ENCODE results near the gene KLRC4. TPM values are rescaled to one million over a fixed set of nuclear protein-coding genes. Genes with fewer than 3 reads are reported as not detected.
"Not testable (repeated sequence)": the region's sequence is repeated elsewhere in the genome, so short reads cannot be mapped to it uniquely, and the experiment has no call there.

KLRC4 gene
- total RNA-seq, 1 donor from 2014 or later = not detected

DNA sequence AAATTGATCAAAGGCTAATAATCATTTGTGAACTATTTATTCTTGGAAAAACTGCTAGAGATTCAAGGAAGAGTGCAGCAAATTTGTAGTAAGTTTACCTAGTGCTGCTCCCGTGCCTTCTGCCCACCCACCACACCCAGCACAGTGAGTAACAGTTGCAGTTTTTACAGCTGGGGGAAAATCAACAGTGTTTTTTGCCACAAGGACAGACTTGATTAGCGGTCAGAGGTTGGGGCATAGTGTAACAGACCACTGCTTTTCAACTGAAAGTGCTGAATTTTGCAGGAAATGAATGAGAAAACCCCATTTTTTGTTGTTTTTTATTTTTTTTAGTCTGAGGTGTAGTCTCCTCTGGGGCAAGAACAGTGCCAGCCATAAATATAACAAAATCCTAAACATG is 12.3 kb downstream of the KLRC4 start:
- no peak for DNase-seq

DNA sequence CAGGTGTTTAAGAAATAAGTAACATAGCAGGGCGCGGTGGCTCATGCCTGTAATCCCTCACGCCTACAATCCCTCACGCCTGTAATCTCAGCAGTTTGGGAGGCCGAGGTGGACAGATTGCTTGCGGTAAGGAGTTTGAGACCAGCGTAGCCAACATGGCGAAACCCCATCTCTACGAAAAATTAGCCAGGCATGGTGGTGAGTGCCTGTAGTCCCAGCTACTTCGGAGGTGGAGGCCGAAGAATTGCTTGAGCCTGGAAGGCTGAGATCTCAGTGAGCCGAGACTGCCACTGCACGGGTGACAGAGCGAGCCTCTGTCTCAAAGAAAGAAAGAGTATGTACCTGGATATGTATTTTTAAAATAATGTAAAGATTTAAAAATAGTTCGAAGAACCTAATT is 13.4 kb downstream of the KLRC4 start:
- not testable (repeated sequence) for DNase-seq

DNA sequence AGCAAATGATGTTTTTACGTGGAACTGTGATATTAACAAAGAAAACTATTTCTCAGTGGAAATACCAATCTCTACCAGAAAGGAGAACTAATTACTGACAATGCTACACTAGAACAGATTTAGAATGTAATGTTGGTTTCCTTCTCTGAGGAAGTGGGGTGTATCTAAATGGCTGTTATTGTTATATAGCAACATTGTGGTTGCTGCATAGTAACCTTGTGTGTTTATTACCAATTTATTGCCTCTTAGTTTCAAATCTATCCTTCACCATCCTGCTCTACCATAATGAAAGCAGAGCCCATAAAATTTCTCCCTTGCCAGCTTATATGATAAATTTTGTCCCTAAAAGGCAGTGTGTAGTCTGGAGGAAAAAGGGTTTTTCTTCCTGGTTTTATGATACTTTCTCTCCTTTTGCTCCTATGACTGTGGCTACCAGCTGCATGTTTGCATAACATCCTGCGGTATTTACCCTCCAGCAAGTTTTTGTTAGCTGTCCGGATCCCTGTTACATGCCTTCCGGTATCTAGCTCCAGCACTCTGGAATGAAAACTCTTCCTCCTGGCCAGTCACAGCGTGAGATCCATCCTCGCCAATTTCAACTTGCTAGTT is 14.1 kb downstream of the KLRC4 start:
- peak; percentile 22 for DNase-seq

DNA sequence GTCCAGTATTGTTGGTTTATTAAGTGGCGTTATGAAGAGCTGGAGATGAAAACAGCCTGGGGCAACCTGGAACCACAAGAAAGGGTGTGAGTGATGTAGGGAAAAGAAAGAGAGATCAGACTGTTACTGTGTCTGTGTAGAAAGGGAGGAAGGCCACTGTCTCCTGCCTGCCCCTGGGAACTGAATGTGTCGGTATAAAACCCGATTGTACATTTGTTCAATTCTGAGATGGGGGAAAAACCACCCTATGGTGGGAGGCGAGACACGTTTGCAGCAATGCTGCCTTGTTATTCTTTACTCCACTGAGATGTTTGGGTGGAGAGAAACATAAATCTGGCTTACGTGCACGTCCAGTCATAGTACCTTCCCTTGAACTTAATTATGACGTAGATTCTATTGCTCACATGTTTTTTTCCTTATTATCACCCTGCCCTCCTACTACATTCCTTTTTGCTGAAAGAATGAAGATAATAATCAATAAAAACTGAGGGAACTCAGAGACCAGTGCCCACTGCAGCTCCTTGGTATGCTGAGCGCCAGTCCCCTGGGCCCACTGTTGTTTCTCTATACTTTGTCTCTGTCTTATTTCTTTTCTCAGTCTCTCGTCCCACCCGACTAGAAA is 14.9 kb downstream of the KLRC4 start:
- not testable (repeated sequence) for DNase-seq

DNA sequence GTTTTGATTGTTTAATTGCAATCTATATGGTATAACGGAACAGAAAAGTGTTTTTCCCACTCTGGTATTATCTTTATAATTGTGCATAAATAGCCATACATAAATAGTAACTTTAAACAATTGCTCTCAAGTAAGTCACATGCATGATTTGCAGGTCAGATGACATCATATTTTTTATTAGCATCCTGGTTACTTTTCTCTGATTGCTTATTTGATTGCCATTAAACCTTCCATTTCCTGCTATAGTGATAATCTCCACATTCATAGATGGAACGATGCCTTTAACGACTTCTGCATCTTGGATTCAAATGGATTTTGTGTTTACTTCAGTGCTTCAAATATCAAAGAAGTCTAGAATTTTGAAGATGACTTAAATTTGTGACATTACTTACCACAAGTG is 16.3 kb downstream of the KLRC4 start:
- DNase-seq = no peak

DNA sequence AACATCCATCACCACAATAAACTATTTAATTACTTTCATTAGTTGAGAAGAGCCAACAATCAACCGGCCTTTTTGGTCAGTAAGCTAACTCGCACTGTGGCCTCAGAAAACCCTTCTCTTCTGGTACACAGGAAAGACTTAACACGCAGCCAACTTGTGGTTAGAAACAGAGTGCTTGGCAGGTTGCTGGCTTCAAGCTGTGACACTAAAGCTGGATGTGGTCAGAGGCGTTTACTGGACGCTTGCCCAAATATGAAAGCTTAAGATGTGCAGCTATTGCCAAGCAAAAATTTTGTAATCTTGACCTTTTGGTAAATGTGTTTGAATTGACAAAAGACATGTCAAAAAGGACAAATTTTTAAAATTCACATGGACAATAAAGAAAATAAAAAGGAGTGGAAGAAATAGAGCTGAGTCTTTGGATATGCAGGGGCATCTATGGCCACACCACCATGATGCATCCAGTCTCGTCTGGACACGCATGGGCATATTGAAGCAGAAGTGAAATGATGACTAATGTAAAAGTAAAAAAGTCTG is 17.1 kb downstream of the KLRC4 start:
- DNase-seq = peak; percentile 18

DNA sequence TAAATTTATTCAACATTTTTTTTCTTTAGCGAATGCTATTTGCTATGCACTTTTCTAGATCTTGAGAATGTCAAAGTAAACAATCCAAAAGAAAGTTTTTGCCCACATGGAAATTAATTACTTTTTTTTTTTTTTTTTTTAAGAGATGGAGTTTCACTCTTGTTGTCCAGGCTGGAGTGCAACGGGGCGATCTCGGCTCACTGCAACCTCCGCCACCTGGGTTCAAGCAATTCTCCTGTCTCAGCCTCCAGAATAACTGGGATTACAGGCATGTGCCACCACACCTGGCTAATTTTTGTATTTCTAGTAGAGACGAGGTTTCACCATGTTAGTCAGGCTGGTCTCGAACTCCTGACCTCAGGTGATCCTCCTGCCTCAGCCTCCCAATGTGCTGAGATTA is 18.6 kb downstream of the KLRC4 start:
- not testable (repeated sequence) for DNase-seq

DNA sequence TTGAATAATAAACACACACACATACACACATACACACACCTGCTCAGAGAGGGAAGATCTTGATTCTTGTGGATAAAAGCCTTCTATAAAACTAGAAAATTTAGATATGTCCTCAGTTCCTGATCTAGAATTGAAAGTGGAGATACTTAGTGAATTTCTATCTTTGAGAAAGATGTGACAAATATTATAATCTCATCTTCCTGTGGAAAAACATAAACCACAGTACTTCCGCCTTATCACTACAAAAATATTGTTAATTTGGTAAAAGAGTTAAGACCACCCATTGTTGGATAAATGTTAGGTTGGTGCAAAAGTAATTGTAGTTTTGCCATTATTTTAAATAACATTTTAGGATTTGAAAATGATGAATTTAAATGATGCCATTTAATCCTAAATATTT is 19.7 kb downstream of the KLRC4 start, which contains the start of gene KLRK1:
KLRK1 (minus strand) TSS at position 138 of the 400 bp plus-strand sequence. CDS start 1,231 bp downstream, outside the sequence.
- DNase-seq = no peak

DNA sequence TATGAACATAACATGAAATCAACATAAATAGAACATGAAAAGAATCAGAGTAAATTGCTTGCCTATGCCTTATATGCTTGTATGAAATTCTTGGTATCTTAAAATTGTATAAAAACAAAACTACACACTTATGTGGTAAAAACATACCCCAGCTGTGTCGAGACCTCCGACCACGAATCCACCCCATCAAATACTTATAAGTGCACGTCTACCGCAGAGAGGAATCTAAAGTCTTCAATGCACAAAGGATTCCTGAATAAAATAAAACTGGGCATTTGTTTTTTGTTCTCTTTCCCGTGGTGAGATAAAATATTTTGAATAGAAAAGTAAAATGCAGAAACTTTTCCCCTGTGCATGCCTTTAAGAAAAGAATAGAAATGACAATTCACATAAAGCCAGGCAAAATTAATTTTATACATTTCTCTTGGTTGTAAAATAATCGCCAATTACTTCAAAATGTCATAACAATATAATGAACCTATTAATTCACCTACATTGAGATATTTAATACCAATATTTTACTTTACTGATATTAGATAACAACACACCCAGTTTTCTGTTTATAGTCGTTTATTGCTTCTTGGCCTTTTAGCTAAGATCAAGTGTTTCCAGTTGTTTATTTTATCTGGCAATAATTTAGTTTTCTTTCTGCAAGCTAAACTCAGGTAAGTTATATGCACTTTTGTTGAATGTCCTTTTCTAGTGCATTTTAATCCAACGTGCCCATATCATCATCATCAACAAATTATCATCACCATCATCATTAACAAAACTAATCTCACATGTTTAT is 20.7 kb downstream of the KLRC4 start:
- DNase-seq = no peak

DNA sequence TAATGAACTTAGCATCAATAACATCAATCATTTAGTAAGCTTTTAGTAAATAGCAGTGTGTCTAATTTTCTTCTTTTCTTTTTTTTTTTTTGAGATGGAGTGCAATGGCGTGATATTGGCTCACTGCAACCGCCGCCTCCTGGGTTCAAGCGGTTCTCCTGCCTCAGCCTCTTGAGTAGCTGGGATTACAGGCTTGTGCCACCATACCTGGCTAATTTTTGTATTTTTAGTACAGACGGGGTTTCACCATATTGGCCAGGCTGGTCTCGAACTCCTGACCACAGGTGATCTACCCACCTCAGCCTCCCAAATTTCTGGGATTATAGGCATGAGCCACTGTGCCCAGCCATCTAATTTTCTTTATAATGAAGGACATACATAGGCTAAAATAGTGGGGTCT is 22.1 kb downstream of the KLRC4 start:
- not testable (repeated sequence) for DNase-seq

DNA sequence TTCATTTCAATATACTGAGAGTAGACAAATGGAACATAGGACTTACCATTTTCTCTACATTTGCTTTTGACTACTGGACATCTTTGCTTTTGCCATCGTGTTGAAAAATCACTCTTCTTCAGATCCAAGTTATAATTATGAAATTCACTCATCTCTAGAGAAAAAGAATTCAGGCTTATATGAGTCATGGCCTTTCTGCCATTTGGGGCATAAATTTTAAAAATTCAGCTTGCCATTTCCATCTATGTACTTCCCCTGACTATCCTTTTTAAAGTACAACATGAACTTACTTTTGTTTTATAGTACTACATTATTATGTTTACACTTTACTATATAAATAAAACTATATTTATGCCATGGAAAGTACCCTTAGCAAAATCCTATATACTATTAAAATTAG is 22.7 kb downstream of the KLRC4 start:
- DNase-seq = no peak

DNA sequence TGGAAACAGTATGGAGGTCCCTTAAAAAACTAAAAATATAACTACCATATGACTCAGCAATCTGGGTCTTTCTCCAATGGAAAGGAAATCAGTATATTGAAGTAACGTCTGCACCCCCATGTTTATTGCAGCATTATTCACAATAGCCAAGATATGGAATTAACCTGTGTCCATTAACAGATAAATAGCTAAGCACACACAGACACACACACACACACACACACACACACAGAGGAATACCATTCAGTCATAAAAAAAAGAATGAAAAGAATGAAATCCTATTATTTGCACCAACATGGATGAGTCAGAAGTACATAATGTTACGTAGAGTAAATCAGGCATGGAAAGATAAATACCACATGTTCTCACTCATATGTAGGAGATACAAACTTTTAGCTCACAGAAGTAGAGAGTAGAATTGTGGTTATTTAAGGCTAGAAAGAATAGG is 24.4 kb downstream of the KLRC4 start:
- no peak for DNase-seq

DNA sequence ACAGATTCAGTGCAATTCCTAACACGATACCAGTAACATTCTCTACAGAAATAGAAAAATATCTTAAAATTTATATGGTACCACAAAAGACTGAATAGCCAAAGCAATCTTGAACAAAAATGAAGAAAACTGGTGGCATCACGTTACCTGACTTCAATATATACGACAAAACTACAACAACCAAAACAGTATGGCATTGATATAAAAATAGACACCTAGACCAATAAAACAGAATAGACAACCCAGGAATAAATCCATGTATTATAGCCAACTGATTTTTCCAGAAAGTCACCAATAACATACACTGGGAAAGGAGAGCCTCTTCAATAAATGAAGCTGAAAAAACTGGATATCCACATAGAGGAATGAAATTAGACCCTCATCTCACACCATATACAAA is 25.4 kb downstream of the KLRC4 start:
- DNase-seq = no peak

DNA sequence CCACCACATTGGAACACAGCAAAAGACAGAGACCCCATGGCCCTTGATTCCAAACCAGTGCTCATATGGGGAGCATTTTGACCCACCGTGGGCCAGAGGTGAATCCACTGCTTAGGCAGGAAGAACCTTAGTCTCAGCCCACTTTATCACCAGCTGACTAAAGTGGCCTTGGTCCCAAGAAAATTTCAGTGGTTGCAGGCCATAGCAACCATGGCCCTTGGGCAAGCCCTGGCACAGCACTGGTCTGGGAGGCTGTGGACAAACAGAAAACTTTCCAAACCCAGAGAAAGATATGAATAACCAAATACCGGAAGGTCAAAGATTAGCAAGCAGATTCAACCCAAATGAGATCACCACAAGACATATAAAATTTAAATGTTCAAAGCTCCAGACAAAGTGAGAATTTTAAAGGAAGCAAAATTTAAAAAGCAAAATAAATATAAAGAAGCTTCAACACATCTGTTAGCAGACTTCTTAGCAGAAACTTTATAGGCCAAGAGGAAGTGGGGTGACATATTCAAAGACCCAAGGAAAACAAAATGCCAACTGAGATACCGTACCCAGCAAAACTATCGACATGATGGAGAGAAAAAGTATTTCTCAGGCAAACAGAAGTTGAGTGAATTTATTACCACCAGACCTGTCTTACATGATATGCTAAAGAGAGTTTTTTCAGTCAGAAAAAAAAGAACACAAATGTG is 27.5 kb downstream of the KLRC4 start:
- DNase-seq = no peak

DNA sequence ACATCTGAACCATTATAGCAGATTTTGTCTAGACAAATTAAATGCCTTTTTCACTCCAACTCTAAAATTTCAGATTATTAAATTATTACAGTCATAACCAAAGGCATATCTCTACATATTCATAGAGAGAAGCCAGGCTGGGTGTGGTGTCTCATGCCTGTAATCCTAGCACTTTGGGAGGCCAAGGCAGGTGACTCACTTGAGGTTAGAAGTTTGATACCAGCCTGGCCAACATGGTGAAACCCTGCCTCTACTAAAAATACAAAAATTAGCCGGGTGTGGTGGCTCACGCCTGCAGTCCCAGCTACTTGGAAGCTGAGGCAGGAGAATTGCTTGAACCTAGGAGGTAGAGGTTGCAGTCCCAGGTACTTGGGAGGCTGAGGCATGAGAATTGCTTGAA is 30.8 kb downstream of the KLRC4 start:
- DNase-seq = not testable (repeated sequence)

DNA sequence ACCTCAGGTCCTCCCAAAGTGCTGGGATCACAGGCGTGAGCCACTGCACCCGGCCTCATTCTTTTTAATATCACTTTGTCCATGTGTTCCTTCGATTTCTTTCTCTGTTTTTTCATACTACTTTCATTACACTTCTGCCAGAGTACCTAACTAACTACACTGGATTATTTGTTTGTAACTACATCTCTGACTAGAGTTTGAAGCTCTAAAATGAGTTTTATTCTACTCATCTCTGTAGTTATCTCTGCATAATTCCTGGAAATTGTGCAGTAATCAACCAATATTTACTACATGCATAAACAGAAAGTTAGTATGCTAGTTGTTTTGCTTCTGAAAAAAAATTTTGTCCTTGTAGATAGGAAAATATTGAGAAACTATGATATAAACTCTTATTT is 34.9 kb downstream of the KLRC4 start:
- no peak for DNase-seq

DNA sequence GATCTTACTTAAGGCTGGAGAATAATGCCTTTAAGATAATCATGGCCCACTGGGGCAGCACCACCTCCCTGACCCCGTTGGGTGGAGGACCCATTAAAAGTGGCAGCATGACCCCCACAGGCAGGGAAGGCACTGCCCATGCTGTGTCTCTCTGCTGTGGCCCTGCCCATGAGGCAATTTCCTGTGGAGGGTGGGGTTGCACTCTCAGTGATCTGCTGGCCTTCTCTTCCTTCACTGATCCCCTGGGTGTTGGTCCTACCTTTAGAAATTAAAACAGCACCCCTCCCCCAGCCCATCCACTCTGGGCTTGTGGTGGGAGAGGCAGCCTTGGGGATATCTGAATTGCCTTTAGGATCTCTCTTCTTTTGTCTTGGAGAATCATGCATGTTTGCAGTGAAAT is 37.0 kb downstream of the KLRC4 start:
- DNase-seq = no peak

DNA sequence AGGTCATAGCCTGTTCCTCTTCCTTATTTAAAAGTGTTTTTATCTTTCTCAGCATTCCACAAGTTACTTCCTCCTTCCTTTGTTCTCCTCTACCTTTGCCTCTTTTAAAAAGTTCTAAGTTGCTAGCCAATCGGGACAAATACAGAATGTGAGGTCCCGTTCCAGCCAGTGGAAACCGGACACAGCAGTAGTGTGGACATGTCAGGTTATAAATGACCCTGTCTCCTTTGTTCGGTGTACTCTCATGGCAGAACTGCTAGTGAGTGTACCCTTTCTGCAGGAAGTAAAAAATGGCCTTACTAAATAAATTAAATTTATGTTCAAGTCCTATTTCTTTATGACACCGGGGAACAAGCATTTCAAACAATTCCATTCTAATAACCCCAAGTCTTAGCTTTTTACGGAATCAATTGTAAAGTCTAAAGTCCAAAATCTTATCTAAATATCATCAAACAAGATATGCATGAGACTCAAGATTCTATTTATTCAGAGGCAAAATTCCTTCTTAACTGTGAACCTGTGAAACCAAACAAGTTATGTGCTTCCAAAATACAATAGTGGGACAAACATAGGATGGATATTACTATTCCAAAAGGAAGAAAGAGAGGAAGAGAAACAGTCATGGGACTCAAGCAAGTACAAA is 37.5 kb downstream of the KLRC4 start:
- DNase-seq = not testable (repeated sequence)

DNA sequence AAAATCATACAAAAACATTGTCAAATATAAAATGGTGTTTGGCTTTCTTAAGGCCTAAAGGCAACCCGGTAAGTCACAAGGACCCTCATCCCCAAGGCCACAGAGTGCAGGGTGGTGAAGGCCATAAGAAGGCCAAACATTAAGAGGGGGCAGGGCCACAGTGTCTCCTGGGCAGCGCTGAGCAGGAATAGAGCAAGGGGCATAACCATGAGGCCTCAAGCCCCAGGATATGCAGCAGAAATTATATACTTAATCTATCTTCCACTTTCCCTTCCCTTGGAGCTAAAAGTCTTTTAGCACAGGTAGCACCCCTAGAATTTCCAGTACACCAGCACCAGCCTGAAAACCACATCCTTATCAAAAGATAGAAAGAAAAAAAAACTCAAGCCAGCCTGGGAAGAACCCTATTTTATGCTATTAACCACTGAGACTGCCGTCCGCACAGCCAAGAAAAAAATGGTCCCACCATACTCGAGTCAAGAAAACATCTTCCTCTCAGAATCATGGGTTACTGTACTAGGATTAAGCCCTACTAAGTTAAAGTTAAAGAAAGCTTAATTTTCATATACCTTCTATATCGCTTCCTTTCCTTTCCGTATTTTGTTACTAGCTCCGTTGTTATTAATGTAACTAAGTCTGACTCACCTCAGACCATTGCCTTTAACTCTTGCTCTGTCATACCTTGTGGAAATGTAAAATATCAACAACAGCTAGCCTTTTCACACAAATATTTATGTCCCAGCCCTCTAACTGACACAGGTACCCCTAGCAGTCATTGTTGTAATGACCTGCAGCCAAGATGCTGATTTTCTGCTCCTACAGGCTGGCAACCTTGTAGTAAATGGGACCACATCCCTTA is 39.8 kb downstream of the KLRC4 start:
- no peak for DNase-seq

DNA sequence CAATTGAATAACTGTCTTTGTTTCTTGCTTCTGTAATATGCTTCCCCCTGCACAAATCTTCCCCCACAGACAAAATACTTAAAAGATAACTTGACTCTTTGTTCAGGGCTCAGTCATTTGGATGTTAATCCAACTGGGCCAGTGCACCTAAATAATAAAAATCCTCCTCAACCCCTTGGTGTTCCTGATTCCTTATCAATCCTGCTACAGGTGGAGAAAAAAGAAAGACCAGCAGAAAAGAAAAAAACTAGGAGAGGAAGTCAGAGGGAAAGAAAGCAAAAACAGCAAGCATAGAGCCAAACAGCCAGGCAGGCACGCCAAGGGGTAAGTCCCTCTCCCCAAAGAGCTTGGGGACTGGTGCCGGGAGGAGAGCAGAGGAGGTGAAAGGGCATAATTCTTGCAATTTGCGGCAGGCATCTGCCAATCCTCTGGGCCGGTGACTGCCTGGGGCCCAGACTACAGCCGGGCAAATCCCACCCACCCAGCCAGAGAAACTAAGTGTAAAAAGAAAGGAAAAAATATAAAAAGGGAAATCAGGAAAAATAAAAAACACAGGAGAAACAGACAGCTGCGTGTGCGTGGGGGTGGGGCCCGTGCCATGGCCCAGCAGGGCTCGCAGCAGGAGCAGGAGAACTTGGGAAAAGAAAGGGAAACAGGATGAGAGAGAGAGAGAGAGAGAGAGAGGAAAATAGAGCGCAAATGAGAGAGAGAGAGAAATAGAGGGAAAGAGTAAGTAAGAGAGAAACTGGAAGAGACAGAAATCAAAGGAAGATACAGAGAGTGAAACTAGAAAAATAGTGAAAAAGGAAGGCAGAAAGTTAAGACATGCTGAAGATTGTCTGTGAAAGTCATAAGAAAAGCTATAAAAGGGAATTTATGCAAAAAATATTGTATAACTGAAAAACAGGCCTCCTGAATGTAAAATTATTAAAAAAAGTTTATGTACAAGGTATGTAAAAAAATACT is 41.1 kb downstream of the KLRC4 start:
- no peak for DNase-seq

Data from tongue (tissue), 2 donors.